ENCODE data around the gene GPR101. TPM values are rescaled to one million over a fixed set of nuclear protein-coding genes. Genes with fewer than 3 reads are reported as not detected.

Gene GPR101
- not detected in 2 replicates for total RNA-seq (ENCODE audit: low replicate concordance)

GRCh38 chrX:137033774-137034507 lies at the start of gene GPR101:
TSS of gene GPR101 (minus strand) at chrX:137033995. CDS start at chrX:137031674, 2,321 bp downstream.

Other genes with a start within 250 kb of the GPR101 start
- 80.0 and 116 TPM in 2 replicates for gene RBMX, start 153.3 kb downstream of the GPR101 start, total RNA-seq (ENCODE audit: low replicate concordance)